ENCODE results near the gene ORC4.

DNA sequence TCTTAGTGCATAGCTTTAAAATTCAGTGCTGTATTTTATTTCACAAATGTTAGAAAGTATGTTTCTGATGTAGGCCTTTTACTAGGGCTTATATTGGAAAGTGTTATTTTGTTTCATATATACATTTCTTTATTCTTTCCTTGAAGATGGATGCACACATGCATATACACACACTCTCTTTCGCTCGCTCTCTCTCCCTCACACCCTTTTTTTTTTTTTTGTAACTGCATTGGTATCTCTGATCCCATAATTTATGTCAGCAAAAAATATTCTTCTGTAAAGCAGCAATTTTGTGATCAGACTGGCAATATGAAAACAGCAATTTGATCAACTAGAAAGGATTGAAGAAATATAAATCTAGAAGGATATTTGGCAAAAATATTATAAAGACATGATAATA, 2.3 kb upstream of the ORC4 start:
- TF ChIP-seq, protein P1, sequence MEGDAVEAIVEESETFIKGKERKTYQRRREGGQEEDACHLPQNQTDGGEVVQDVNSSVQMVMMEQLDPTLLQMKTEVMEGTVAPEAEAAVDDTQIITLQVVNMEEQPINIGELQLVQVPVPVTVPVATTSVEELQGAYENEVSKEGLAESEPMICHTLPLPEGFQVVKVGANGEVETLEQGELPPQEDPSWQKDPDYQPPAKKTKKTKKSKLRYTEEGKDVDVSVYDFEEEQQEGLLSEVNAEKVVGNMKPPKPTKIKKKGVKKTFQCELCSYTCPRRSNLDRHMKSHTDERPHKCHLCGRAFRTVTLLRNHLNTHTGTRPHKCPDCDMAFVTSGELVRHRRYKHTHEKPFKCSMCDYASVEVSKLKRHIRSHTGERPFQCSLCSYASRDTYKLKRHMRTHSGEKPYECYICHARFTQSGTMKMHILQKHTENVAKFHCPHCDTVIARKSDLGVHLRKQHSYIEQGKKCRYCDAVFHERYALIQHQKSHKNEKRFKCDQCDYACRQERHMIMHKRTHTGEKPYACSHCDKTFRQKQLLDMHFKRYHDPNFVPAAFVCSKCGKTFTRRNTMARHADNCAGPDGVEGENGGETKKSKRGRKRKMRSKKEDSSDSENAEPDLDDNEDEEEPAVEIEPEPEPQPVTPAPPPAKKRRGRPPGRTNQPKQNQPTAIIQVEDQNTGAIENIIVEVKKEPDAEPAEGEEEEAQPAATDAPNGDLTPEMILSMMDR (IDR thresholded peaks at IDR 0.05; ENCODE audit: extremely low read depth in 1 of 2, insufficient read depth in 1 of 2, low read depth in 1 of 2, low read length in 2 of 2) = no peak
- TF ChIP-seq POLR2A (IDR thresholded peaks at IDR 0.05; ENCODE audit: low read depth, low read length) (no peak), POLR2AphosphoS5 (IDR thresholded peaks at IDR 0.05; ENCODE audit: insufficient read depth, low read depth, low read length) (no peak), EZH2 (IDR thresholded peaks at IDR 0.05; ENCODE audit: borderline replicate concordance, low read depth, low read length, severe bottlenecking) (no peak), JUN (IDR thresholded peaks at IDR 0.05; ENCODE audit: borderline replicate concordance, insufficient read depth, insufficient read length, low read depth) (no peak)

Measured in endothelial cell of umbilical vein (primary cell).